DOHH2 (cell line): ENCODE data around the gene ROR1.

Experiments
- CTCF ChIP-seq: fragments of 200-600 bp; sonication (generic); IDR thresholded peaks from one replicate; pipeline ENCODE4 v1.5.1; 2014; ENCODE audit warnings: antibody characterized with exemption, mild to moderate bottlenecking, low read depth, low read length; ENCODE audit not compliant: poor library complexity, severe bottlenecking
- EZH2phosphoT487 ChIP-seq: fragments of 200-600 bp; sonication (generic); IDR thresholded peaks from 2 replicates; pipeline ENCODE4 v1.6.1; 2017; ENCODE audit warnings: borderline replicate concordance, mild to moderate bottlenecking, antibody characterized with exemption, low read length, moderate library complexity, mixed read lengths

GRCh38 chr1:64049900-64050540, 276.2 kb downstream of the ROR1 start:
- TF ChIP-seq CTCF (no peak), EZH2phosphoT487 (no peak)
